SHP77 (cell line): ENCODE measurements around the gene SPACDR.

Experiments
- DNase-seq, 2 experiments: peaks; one replicate each; lab custom pipeline; 2025; lab: John Stamatoyannopoulos, UW

Gene SPACDR

DNA sequence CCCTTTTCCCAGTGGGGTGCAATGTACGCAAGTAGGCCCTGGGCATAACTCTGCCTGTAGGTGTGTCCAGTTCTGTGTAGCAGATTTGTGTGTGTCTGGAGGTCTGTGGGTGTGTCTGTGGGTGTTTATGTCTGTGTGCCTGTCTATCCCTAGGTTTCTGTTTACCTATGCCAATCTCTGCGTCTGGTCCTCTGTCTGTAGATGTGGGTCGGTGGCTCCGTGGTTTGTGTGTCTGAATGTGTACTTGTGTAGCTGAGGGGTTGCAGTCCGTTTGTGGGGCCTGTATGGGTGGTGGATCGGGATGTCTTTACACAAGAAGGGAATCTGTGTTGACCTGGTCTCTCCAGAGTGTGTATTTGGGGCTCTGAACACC, 20.6 kb upstream of the SPACDR start:
- no peak for DNase-seq

DNA sequence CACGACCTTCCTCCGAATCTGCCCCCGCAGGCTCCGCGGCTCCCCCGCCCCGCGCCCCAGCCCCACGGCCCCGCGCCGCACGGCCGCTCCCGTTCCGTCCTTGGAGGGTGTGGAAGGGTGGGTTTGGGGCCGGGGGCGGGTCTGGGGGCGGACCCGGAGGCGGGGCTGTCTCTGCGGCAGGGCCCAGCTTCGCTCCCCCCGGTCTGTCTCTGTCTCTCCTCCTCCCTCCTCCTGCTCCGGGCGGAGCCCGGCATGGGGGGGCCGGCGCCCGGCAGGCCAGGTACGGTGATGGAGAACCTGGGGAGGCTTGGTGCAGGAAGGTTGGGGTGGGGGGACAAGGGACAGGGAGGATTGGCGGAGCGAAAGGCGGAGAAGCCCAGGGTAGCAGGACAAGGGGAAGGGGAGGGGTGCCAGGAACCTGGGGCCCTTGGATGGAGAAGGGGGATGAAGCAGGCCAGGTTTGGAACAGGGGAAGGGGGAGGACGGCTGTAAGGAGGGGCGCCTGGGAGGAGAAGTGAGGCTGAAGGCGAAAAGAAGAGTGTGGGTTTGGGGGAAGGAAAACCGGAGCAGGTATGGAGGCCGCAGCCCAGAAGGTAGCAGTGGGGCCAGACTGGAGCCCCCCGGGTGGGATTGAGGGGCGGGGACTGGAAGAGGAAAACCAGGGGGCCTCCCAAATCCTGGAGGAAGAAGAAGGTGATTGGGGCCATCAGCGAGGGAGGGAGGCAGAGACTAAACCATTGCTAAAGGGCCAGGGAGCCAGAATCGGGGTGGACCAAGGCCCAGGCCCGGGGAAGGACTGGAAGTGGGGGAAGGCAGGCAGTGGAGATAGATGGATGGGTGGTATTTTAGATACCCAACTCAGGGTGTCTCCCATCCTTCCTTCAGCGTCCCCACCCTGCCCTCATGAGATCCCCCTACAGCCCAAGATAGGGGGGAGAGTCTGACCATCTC, 19.9 kb upstream of the SPACDR start, which contains the start of gene NYAP1:
NYAP1 (plus strand) TSS at position 206 of the 951 bp plus-strand sequence. CDS start 1,385 bp downstream, outside the sequence.
- DNase-seq: peak in 1 of 2 experiments; percentile 29

DNA sequence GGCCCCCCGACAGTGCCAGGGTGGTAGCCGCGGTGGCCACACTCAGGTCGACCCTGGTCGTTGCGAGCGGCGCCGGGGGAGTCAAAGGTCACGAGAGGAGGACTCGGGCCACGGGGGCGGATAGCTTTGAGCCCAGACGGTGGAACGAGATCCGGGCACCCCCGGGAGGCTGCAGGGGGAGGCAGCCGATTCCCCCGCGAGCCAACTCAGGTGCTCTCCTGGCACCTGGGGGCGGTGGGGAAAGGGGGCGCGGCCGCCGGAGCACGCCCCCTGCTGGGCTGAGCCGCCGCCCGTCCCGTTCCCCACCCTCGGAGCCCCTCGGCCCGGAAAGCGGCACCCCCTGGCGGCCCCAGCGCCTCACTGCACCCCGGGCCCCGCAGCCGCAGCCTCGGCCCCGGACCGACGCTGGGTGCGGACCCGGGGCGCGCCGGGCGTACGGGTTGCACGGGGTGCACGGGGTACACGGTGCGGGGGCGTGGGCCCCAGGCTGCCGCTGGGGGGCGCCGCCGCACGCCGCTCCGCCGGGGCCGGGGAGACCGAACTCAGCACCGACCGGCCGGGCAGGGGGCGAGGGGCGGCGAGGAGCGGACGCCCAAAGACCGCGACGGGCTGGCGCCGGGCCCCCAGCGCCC, 19.1 kb upstream of the SPACDR start:
- DNase-seq: peak; percentile 20 to 30

DNA sequence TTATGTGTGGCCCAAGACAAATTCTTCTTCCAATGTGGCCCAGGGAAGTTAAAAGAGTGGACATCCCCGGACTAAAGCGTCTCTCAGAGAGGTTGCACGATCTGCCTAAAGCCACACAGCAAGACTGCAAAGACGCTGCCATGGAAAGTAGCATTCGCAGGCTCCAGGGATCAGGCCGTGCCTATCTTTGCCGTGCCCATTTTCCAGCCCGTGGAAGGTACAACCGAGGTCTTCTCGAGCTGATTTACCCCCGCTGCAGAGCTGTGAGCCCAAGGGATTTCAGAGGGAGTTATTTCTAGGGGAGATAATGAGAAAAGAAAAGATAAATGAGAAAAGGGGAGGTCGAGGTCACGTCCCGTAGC, 18.6 kb upstream of the SPACDR start:
- DNase-seq: no peak

DNA sequence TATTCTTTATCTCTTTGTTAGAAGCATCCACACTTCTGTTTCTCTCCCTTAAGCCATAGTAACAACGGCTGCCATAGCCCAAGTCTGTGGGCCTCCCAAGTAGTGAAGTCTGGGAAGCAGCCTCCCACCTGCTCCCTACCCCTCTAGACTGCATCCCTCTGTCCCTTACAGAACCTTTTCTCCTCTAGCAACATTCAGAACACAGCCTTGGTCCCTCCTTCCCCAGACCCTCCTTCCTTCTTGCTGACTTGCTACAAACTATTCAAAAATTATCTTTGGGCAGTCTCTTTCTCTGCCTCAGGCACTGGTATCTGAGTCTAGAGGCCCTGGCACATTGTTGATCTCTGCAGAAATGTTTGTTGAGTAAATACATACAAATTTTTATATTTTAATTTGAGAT, 17.4 kb upstream of the SPACDR start:
- DNase-seq: no peak

DNA sequence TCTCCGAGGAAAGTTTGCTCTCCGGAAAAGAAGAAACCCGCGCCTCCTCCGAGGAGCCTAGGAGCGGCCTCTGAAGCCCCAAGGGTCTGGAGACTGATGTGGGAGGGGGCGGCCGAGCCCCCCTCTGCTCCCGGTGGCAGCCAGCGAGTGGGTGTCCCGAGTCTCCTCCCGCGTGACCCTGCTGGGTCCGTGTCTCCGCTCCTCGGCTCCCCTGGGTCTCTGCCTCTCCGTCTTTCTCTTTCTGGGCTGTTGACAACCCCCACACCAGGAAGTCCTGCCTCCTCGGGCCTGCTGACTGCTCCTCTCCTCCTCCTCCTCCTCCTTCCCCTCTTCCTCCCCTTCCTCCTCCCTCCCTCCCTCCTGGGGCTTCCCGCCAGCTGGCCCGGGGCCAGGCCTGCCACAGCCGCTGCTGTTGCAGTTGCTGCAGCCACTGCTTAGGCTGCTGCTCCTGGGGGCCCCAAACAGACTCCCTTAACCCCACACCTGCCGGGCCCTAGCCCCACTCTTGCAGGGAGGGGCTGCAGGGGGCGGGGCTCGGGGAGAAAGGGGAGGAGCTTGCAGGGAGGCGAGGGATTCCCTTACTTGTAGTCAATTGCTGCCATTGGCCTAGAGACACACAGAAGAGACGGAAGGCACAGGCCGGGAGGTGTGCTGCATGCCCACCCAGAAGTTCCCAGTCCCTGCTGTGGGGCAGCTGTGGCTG, 15.0 kb upstream of the SPACDR start, which contains the start of gene TSC22D4:
TSC22D4 (minus strand) TSS at position 257 of the 703 bp plus-strand sequence. CDS start 1,176 bp downstream, outside the sequence.
- DNase-seq: peak; percentile 79 to 83

DNA sequence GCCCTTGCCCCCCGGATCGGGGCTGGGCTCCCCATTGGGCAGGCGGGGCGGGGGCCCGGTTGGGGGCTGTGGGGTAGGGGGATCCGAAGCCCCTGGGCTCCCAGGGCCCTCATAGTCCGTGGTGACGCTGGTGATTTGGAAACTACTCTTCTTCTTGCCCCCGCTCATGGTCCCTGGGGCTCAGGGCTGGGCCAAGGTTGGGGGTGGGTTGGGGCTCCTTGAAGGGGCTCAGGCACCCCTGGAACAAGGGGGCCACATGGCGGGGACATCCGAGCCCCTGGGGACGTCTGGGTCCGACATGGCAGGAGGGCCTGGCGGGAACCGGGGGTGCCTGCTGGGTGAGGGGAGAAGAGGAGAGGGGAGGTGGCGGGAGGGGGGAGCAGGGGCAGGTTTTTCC, 13.8 kb upstream of the SPACDR start:
- DNase-seq: no peak

DNA sequence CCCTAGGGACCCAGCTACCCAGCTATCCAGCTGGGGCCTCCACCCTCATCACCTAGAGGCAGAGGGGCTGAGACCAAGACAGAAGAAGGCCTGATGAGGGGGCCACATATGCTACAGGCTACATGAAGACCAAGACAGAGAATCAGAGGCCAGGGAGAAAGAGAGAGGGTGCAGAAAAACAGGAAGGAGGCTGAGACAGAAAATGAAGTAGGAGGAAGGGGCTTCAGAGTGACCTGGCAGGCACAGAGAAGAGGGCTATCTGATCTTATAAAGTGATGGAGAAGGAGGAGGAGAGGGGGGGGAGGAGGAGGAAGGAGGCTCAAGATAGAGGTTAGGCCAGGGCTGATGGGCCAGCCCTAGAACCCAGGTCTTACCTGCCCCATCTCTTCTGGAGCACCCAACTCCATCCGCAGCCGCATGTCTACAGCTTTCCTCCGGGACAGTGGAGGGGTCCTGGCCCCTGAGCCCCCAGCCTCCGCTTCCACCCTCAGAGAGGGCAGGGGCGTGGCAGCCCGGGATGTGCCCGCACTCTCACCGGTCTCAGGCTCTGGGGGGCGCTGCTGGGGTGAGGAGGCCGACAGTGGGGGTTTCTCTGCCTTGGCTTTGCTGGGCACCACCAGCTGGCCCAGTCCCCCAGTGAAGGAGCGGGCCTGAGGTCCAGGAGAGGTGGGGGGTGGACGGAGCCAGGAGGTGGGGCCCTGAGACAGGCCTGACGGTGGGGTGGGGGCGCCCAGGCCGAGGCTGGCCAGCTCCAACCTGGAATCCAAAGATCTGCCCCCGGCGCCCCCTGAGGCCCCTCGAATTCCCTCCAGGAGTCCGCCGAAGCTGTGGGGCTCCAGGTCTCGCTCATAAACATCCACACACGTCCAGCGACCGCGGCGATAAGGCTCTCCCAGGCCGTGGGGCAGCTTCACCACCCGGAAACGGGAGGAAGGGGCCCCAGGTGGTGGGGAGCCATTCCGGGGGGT, 13.1 kb upstream of the SPACDR start:
- no peak for DNase-seq

DNA sequence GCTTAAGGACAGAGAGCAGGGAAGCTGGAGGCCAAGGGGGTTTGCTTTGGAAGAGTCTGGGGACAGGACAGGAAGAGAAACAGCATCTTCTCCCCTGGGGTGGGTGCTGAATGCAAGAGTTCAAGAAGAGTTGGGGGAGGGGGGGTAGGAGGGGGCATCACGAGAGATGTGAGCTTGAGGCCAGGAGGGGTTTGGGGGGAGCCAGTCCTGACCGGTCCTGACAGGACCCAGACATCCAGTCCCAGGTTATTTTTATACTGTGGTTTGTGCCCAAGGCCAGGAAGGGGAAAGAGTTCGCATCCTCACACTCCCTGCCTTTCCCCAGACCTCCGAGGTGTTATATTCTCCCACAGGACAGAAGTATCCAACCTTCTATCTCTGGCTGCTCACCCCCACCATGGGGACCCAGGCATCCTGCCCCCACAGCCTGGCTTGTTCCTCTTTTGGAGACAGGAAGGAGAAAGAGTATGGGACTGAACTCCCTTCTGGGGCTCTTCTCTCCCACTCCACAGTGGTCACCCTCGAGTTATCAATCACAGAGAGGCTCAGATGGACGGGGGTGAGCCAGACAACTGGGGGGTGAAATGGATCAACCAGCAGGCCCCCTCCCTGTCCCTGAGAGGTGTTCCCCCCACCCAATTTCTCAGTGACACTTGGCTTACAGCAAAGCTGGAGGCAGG, 12.2 kb upstream of the SPACDR start:
- DNase-seq: no peak

DNA sequence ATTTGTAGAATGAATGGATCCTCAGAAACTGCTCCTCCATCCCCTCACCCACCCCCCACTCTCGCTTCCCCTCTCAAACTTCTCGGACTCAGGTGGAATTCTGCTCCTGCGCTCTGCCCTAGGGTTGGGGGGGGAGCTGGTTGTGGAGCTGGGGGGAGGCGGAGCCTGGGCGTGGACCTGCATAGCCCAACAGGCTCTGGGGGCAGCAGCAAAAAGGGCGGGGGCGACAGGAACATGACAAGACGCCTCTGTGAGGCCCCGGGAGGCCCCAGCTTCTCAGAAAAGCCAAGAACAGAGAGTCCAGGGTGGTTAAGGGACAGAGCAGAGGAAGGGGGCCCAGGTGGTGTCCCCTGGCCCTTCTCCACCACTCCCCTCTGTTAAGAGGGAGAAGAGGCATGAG, 11.5 kb upstream of the SPACDR start:
- DNase-seq: no peak

DNA sequence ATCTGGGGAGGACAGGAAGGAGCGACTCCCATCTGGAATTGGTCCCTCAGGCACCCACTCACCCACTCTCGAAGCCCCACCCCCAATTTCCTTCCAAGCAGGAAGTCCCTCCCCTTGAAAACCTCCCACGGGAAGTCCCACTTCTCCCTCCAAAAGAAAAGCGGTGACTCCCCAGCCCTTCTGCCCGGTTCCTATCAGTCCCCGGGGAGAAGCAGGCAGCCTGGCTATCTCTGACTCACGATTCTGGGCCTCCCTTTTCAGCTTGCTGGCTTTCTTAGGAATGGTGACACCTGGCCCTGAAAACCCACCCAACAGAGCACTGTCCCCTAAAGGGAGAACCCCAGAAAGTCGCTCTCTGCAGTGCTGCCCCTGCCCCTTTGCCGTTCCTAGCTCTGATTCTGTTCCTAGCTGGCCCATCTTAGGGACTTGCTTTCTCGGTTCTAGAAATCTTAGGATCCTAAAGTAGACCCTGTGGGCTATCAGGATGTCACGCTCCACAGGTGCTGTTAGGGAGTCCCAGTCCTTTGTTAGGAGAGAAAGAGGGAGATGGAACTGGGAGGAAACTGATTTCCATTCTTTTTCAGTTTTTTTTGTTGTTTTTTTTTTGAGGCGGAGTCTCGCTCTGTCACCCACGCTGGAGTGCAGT, 8.9 kb upstream of the SPACDR start:
- no peak for DNase-seq

DNA sequence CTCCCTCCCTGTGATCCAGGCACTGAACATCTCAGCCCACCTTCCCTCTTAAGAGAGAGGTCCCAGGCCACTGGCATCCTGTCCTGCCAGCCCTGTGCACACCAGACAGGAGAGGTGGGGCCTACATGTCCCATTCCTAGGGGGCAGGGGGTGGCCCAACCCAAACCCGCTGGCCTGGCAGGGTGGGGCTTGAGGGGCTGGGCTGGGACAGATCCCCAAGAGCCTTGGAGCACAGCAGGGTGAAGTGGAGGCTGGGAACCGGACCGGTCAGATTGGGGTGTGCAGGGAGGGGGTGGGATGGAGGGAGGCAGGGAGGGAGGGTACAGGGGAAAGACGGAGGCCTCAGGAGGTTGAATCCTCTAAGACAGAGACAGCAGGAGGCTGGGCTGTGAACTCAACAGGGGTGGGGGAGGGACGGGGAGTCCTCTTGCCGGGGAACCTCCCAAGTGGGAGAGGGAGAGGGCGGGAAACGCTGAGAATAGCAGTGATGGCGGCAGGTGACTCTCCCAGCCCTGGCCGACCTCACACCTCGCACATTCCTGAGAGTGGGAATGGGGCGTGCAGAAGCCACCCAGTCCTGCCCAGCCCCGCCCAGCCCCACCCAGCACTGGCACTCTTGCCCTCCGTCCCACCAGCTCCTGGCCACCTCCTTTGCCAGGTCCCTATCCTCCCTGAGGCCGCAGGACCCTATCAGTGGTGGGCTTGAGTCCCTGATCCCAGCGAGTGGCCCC, 8.2 kb upstream of the SPACDR start:
- DNase-seq: no peak

DNA sequence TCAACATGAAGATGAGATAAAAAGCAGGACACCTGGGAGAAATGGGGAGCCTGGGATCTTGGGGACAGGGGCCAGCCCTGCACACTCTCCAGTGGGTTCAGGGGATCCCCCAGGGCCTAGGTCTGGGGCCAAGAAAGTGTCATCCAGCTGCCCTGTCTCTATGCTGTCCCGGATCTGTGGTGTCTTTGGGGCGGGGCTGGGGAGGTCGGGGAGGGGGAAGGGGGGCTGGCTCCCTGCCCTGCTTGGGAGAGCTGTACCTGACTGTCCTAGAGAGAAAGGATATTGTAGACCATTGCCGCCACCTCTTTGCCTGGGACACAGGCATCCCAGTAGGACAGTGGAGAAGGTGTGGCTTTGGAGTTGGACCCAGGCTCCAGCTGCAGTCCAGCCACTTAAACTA, 7.0 kb upstream of the SPACDR start:
- no peak for DNase-seq

DNA sequence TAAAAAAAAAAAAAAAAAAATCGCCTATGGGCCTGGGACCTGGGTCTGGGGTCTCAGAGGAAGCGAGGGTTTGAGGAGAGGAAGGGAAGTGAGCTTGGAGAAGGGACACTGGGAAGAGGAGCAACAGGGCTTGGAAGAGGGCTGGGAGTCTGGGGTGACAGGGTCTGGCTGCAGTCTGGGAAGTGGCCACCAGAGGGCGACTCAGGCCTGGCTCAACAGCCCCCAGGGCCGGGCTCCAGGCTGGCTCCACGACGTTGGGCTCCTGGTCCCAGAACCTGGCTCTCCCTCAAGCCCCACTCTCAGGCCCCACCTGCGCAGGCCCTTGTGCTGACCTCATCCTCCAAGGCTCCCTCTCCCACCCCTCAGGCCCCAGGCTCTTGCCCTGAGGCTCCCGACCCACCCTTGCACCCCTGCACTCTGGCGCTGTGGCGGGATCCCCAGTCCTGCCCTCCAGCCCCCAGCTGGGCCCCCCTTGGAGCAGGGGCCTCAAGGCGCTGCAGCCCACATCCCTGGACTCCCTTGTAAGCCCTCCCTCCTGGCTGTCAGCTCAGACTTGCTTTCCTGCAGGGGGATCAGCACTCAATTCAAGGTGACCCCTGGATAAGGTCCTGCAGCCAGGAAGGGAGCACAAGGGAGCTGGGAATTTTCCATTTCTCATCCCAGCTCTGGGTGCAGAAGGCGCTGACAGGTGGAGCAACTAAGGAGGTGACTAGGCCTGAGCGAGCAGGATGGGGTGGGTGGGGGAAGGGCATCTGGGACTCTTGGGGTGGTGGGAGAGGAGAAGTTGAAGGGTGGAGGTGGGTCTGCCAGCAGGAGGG, 5.4 kb upstream of the SPACDR start:
- DNase-seq: peak; percentile 58 to 59

DNA sequence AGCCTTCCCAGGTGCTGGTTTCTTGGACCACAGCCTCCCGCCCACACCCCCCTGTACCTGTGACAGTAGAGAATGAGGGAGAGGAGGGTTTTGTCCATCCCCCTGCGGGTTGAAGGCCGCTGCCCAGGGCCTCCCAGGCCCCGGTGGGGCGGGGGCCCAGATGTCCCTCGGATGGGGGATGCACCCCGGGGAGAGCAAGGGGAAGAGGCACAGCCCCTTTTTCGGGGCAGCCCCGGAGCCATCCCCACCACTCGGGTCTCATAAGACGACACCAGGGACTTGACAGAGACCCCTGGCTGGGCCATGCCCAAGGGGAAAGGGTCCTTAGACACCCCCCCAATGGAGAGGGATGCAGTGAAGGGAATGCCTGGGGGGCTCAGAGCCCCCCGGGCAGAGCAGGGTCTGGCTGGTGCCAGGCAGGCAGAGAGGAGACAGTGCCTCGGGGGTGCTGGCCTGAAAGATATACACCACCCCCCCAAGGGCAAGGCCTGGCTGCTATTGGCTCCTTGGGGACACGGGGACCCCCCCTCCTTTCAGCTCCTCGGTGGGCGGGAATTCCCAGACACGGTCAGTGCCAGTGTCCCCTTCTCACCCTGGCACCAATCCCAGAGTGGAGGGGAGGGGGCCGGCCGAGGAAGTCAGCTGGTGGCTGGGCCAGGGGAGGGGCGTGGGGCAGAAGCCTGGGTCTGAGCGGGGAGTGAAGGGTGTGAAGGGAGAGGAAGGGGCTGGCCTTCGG, 3.7 kb upstream of the SPACDR start:
- no peak for DNase-seq

DNA sequence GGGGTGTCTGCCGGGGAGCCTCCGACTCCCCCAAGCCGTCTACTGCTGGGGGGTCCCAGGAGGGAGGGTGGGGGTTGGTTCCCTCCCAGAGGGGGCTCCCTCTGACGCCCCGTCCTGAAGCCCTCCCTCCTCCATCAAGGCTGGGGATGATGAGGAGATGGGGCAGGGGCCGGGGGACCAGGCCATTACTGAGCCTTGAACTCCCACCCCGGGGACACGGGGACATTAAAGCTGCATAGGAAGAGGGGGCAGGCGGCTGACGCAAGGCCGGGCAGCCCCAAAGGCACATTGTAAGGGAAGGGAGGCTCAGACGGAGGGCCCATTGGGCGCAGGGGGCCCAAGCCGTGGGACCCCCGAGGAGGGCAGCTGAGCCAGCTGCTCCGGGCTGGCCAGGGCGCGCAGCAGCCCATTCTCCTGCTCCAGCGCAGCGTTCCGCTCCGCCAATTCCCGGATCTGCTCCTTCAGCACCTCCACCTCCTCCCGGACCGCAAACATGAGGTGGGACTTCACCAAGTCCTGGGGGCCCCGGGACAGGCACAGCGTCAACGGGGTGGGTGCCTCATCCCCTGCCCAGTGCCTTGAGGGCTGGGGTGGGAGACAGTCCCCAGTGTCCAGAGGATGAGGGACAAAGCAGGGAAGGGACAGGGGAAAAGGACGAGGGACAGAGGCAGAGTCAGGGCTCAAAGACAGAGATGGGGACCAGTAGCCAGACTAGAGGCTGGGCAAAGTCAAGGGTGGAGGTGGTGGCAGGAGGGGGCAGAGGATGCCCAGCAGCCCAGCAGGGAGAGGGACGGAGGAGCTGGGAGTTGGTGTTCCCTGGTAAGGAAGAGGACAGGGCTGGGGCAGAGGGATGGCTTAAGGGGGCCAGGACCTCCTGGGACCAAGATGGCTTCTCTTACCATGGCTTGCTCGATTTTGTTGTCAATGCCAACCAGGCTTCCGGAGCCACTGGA, 2.9 kb upstream of the SPACDR start:
- DNase-seq: no peak
